Body of pancreas (tissue), 4 donors: ENCODE results near the gene UGT2B17.

ENCODE experiments used
- CTCF ChIP-seq, 7 experiments: fragments of 450-650 bp in 4 of 7; fragments of 200-600 bp in 3 of 7; sonication (generic) in 3 of 7; IDR thresholded peaks; one replicate each; pipeline ENCODE4 v1.5.1; 2016 to 2019; ENCODE audit warnings: antibody characterized with exemption in 7 of 7
- POLR2A ChIP-seq, 3 donors: fragments of 450-650 bp; IDR thresholded peaks; one replicate each; pipeline ENCODE4 v1.6.1; 2016; ENCODE audit warnings: antibody characterized with exemption in 3 of 3, mild to moderate bottlenecking in 2 of 3

GRCh38 chr4:68581383-68582338 is 5.5 kb upstream of the UGT2B17 start:
- TF ChIP-seq CTCF (IDR thresholded peaks at IDR 0.05) (no peak), POLR2A (IDR thresholded peaks at IDR 0.05) (no peak)
